Measurements from ENCODE around the gene PRUNE2. TPM values are rescaled to one million over a fixed set of nuclear protein-coding genes. Genes with fewer than 3 reads are reported as not detected.

Gene PRUNE2
- polyA plus RNA-seq, 1 of the 3 experiments (the other 2 are of a cell fraction): 13.0 TPM

DNA sequence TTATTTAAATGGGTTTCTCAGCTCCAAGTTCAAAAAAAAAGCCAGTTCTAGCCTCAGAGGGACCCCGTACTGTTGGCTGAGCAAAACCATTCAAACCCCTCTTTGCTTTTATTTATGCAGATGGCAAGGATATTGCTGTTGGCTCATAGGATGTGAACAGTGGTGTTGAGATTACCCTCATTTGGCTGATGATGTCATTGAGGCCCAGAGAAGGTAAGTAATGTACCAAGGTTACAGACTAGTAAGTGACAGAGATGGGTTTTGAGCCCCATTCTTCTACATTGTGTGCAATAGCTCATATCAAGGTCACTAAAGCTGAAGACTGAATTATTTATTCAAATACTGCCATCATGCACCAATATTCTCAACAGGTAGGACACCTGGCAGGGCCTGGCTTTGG is 263.8 kb downstream of the PRUNE2 start:
- Histone ChIP-seq H3K27ac (ENCODE audit: low read depth in 2 of 2, low read length in 1 of 2) (no peak overlapping the region), H4K20me1 (ENCODE audit: insufficient read depth) (no peaks in the 10 kb centered on the region), H3K4me1 (ENCODE audit: control insufficient read depth in 1 of 2, insufficient read depth in 2 of 2, low read depth in 1 of 2, low read length in 1 of 2) (no peaks in the 10 kb centered on the region), H3K9me3 (no peaks in the 10 kb centered on the region), H2AFZ (ENCODE audit: low read depth) (no peak overlapping the region), H3K4me2 (no peak overlapping the region), H3K9ac (no peak overlapping the region), H3K9me2 (no peaks in the 10 kb centered on the region), H3K36me3 (replicated peaks in 1 of 2; ENCODE audit: control insufficient read depth in 1 of 2, insufficient read depth in 2 of 2, low read length in 1 of 2) (no peaks in the 10 kb centered on the region), H3F3A (replicated peaks; ENCODE audit: insufficient read depth) (no peaks in the 10 kb centered on the region), H3K4me3 (ENCODE audit: low read depth in 2 of 2, low read length in 1 of 2) (no peak overlapping the region), H3K79me2 (ENCODE audit: insufficient read depth) (no peaks in the 10 kb centered on the region), H3K27me3 (ENCODE audit: insufficient read depth) (no peaks in the 10 kb centered on the region)
- TF ChIP-seq JUND (IDR thresholded peaks at IDR 0.05): no peak
- no peak for TF ChIP-seq EP300 (IDR thresholded peaks at IDR 0.05; ENCODE audit: borderline replicate concordance in 1 of 2, low read depth in 1 of 2, low read length in 1 of 2)
- TF ChIP-seq FOXJ3 (CRISPR knock-in tag; IDR thresholded peaks at IDR 0.05): no peak
- TF ChIP-seq RAD21 (IDR thresholded peaks at IDR 0.05; ENCODE audit: low read length): no peak
- TF ChIP-seq, protein P1, sequence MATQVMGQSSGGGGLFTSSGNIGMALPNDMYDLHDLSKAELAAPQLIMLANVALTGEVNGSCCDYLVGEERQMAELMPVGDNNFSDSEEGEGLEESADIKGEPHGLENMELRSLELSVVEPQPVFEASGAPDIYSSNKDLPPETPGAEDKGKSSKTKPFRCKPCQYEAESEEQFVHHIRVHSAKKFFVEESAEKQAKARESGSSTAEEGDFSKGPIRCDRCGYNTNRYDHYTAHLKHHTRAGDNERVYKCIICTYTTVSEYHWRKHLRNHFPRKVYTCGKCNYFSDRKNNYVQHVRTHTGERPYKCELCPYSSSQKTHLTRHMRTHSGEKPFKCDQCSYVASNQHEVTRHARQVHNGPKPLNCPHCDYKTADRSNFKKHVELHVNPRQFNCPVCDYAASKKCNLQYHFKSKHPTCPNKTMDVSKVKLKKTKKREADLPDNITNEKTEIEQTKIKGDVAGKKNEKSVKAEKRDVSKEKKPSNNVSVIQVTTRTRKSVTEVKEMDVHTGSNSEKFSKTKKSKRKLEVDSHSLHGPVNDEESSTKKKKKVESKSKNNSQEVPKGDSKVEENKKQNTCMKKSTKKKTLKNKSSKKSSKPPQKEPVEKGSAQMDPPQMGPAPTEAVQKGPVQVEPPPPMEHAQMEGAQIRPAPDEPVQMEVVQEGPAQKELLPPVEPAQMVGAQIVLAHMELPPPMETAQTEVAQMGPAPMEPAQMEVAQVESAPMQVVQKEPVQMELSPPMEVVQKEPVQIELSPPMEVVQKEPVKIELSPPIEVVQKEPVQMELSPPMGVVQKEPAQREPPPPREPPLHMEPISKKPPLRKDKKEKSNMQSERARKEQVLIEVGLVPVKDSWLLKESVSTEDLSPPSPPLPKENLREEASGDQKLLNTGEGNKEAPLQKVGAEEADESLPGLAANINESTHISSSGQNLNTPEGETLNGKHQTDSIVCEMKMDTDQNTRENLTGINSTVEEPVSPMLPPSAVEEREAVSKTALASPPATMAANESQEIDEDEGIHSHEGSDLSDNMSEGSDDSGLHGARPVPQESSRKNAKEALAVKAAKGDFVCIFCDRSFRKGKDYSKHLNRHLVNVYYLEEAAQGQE (IDR thresholded peaks at IDR 0.05; ENCODE audit: low read depth, low read length): no peak
- no peak for TF ChIP-seq YY1 (IDR thresholded peaks at IDR 0.05; ENCODE audit: low read depth)
- TF ChIP-seq FOXM1 (IDR thresholded peaks at IDR 0.05; ENCODE audit: low read depth): no peak
- POLR2A ChIA-PET: no interaction called here
- WGBS (ENCODE audit: low lambda C conversion rate): 28% methylated on average over 1 of the region's 1 CpG
- no peak for DNase-seq
- CTCF ChIA-PET: no interaction called here

DNA sequence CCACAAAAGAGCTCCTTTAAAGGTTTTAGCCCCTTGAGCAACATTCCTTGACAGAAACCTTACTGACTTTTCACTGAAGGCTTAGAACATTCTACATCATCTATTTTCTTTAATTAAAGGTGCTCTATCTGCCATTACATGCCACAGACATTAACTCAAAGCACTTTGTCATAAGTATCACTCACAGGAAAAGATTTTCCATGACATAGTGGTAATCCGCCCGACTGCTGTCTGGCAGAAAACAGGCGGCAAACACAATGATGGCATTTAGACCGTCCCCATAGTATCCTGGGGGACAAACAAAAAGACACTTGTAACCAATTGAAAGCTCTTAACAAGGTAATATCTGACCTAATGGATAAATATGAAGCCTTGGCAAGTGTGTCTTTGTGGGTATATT is 267.9 kb downstream of the PRUNE2 start:
- ChIA-PET POLR2A (no interaction called here), CTCF (no interaction called here)
- Histone ChIP-seq H3K27ac (ENCODE audit: low read depth in 2 of 2, low read length in 1 of 2) (no peak overlapping the region), H3K79me2 (ENCODE audit: insufficient read depth) (no peaks in the 10 kb centered on the region), H3K9me3 (no peaks in the 10 kb centered on the region), H4K20me1 (ENCODE audit: insufficient read depth) (no peaks in the 10 kb centered on the region), H3K27me3 (ENCODE audit: insufficient read depth) (no peaks in the 10 kb centered on the region), H3F3A (replicated peaks; ENCODE audit: insufficient read depth) (no peaks in the 10 kb centered on the region), H3K36me3 (replicated peaks in 1 of 2; ENCODE audit: control insufficient read depth in 1 of 2, insufficient read depth in 2 of 2, low read length in 1 of 2) (peaks cover 0 to 6% of the 10 kb centered on the region in 2 experiments), H3K9me2 (no peaks in the 10 kb centered on the region), H3K4me1 (ENCODE audit: control insufficient read depth in 1 of 2, insufficient read depth in 2 of 2, low read depth in 1 of 2, low read length in 1 of 2) (no peaks in the 10 kb centered on the region), H3K9ac (no peak overlapping the region), H2AFZ (ENCODE audit: low read depth) (no peak overlapping the region), H3K4me3 (ENCODE audit: low read depth in 2 of 2, low read length in 1 of 2) (no peak overlapping the region), H3K4me2 (no peak overlapping the region)
- 31% methylated on average over 4 of the region's 4 CpGs for WGBS (ENCODE audit: low lambda C conversion rate)
- DNase-seq: no peak
- TF ChIP-seq ELF1 (IDR thresholded peaks at IDR 0.05): no peak
- no peak for TF ChIP-seq NRF1 (IDR thresholded peaks at IDR 0.05; ENCODE audit: low read depth, low read length)
- TF ChIP-seq TEAD4 (IDR thresholded peaks at IDR 0.05; ENCODE audit: borderline replicate concordance, insufficient read depth): no peak
- TF ChIP-seq, protein P2, sequence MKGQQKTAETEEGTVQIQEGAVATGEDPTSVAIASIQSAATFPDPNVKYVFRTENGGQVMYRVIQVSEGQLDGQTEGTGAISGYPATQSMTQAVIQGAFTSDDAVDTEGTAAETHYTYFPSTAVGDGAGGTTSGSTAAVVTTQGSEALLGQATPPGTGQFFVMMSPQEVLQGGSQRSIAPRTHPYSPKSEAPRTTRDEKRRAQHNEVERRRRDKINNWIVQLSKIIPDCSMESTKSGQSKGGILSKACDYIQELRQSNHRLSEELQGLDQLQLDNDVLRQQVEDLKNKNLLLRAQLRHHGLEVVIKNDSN (IDR thresholded peaks at IDR 0.05; ENCODE audit: borderline replicate concordance, low read depth): no peak
- TF ChIP-seq, protein P3, sequence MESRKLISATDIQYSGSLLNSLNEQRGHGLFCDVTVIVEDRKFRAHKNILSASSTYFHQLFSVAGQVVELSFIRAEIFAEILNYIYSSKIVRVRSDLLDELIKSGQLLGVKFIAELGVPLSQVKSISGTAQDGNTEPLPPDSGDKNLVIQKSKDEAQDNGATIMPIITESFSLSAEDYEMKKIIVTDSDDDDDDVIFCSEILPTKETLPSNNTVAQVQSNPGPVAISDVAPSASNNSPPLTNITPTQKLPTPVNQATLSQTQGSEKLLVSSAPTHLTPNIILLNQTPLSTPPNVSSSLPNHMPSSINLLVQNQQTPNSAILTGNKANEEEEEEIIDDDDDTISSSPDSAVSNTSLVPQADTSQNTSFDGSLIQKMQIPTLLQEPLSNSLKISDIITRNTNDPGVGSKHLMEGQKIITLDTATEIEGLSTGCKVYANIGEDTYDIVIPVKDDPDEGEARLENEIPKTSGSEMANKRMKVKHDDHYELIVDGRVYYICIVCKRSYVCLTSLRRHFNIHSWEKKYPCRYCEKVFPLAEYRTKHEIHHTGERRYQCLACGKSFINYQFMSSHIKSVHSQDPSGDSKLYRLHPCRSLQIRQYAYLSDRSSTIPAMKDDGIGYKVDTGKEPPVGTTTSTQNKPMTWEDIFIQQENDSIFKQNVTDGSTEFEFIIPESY (IDR thresholded peaks at IDR 0.05; ENCODE audit: borderline replicate concordance, low read depth): no peak
- TF ChIP-seq EZH2phosphoT487 (IDR thresholded peaks at IDR 0.05; ENCODE audit: borderline replicate concordance, low read depth): no peak
- TF ChIP-seq, protein P4, sequence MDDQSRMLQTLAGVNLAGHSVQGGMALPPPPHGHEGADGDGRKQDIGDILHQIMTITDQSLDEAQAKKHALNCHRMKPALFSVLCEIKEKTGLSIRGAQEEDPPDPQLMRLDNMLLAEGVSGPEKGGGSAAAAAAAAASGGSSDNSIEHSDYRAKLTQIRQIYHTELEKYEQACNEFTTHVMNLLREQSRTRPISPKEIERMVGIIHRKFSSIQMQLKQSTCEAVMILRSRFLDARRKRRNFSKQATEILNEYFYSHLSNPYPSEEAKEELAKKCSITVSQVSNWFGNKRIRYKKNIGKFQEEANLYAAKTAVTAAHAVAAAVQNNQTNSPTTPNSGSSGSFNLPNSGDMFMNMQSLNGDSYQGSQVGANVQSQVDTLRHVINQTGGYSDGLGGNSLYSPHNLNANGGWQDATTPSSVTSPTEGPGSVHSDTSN (IDR thresholded peaks at IDR 0.05): no peak
- TF ChIP-seq, protein P1 (IDR thresholded peaks at IDR 0.05; ENCODE audit: low read depth, low read length): no peak
- TF ChIP-seq POLR2AphosphoS5 (IDR thresholded peaks at IDR 0.05; ENCODE audit: low read depth, low read length): no peak
- TF ChIP-seq, protein P5, sequence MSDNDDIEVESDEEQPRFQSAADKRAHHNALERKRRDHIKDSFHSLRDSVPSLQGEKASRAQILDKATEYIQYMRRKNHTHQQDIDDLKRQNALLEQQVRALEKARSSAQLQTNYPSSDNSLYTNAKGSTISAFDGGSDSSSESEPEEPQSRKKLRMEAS (IDR thresholded peaks at IDR 0.05; ENCODE audit: low read depth): no peak
- TF ChIP-seq GATA2 (CRISPR knock-in tag; IDR thresholded peaks at IDR 0.05): no peak
